CD4-positive, alpha-beta T cell (primary cell): Measurements from ENCODE around the gene NSUN6. TPM values are rescaled to one million over a fixed set of nuclear protein-coding genes. Genes with fewer than 3 reads are reported as not detected.
"Not testable (repeated sequence)": the region's sequence is repeated elsewhere in the genome, so short reads cannot be mapped to it uniquely, and the experiment has no call there.

Source experiments
- ATAC-seq: fragments of 200-7000 bp; cut with Tn5 transposase; one replicate; pipeline ENCODE4 v1.10.0; 2022; ENCODE audit warnings: mild to moderate bottlenecking; ENCODE audit not compliant: poor library complexity
- CTCF ChIA-PET: fragments of 350-600 bp; sonication (Branson Sonifier 250); formaldehyde crosslinking; loops from one replicate; lab custom pipeline; 2021; ENCODE audit warnings: antibody characterized with exemption, inconsistent platforms; lab: Charles Lee
- POLR2A ChIA-PET: fragments of 350-600 bp; sonication (Branson Sonifier 250); formaldehyde crosslinking; loops from one replicate; lab custom pipeline; 2021; ENCODE audit warnings: antibody characterized with exemption, inconsistent platforms; lab: Charles Lee
- DNase-seq, 14 experiments: peaks; one replicate each; pipeline ENCODE4 v3.0.0-alpha.2; 2013 to 2020; ENCODE audit warnings: mixed read lengths in 2 of 14
- H3K27ac ChIP-seq, 2 donors: one replicate each; pipeline versions ENCODE4 v1.5.1 to v1.7.0; 2013; ENCODE audit warnings: low read length in 2 of 2, low read depth in 1 of 2, mild to moderate bottlenecking in 1 of 2
- H3K27me3 ChIP-seq, 2 experiments: 1 replicate in 1 of 2; 2 replicates in 1 of 2; pipeline versions ENCODE4 v1.6.1 to v1.7.0; 2013; ENCODE audit warnings: low read length in 2 of 2, control low read depth in 1 of 2, mild to moderate bottlenecking in 1 of 2, moderate library complexity in 1 of 2; ENCODE audit not compliant: insufficient read depth in 2 of 2, control insufficient read depth in 1 of 2
- H3K36me3 ChIP-seq: one replicate; pipeline ENCODE4 v1.6.1; 2013; ENCODE audit warnings: low read length, control low read depth; ENCODE audit not compliant: insufficient read depth
- H3K4me1 ChIP-seq: one replicate; pipeline ENCODE4 v1.6.1; 2013; ENCODE audit warnings: low read length, control low read depth; ENCODE audit not compliant: insufficient read depth
- H3K4me3 ChIP-seq: one replicate; pipeline ENCODE4 v1.5.1; 2013; ENCODE audit warnings: mild to moderate bottlenecking, low read length, moderate library complexity
- H3K9me3 ChIP-seq, 2 experiments: 1 replicate in 1 of 2; 2 replicates in 1 of 2; pipeline versions ENCODE4 v1.6.1 to v1.7.0; 2013; ENCODE audit warnings: low read length in 2 of 2, mild to moderate bottlenecking in 2 of 2, control low read depth in 1 of 2, moderate library complexity in 1 of 2; ENCODE audit not compliant: control insufficient read depth in 1 of 2, insufficient read depth in 1 of 2
- H3K27ac Mint-ChIP-seq: one replicate; pipeline ENCODE4 v1.8.0; 2020; ENCODE audit warnings: mixed read lengths
- H3K27me3 Mint-ChIP-seq: one replicate; pipeline ENCODE4 v1.8.0; 2021; ENCODE audit warnings: mixed read lengths
- H3K36me3 Mint-ChIP-seq: one replicate; pipeline ENCODE4 v1.8.0; 2021; ENCODE audit warnings: low read depth, mixed read lengths
- H3K4me1 Mint-ChIP-seq: one replicate; pipeline ENCODE4 v1.8.0; 2021; ENCODE audit warnings: low read depth, mixed read lengths
- H3K4me3 Mint-ChIP-seq: one replicate; pipeline ENCODE4 v1.8.0; 2020; ENCODE audit warnings: mild to moderate bottlenecking, mixed read lengths
- H3K9me3 Mint-ChIP-seq: one replicate; pipeline ENCODE4 v1.8.0; 2020; ENCODE audit warnings: mixed read lengths
- CTCF ChIP-seq: fragments of 200-600 bp; IDR thresholded peaks from one replicate; pipeline ENCODE4 v1.8.0; 2022; ENCODE audit warnings: antibody characterized with exemption, mild to moderate bottlenecking
- intact Hi-C, 2 experiments: fragments of 100-400 bp; cut with DNase I in 1 of 2; cut with micrococcal nuclease in 1 of 2; formaldehyde crosslinking; loops; one replicate each; pipeline versions ENCODE4 v1.15.1 to v1.9.0; 2023 to 2025; cut with DNase I, micrococcal nuclease
- total RNA-seq, 174 experiments: library from RNA in 2 of 174; stranded (reverse) in 2 of 174; gene quantifications; one replicate each; pipeline ENCODE4 v1.2.3 and lab custom pipeline; 2021 to 2026

NSUN6 gene
- total RNA-seq, 2 experiments from 2014 or later, result 22.9 to 27.2 TPM

GRCh38 chr10:18647945-18648344, 3.4 kb downstream of the NSUN6 start:
- H3K4me3 ChIP-seq, result no peak overlapping the region
- Mint-ChIP-seq H3K27ac (no peak overlapping the region), H3K4me3 (no peak overlapping the region), H3K4me1 (peaks cover 47% of the 10 kb centered on the region), H3K36me3 (peaks cover 52% of the 10 kb centered on the region), H3K9me3 (no peaks in the 10 kb centered on the region), H3K27me3 (no peaks in the 10 kb centered on the region)
- no peaks in the 10 kb centered on the region for H3K27me3 ChIP-seq
- H3K9me3 ChIP-seq, result no peaks in the 10 kb centered on the region
- H3K27ac ChIP-seq, result no peak overlapping the region
- no peak for TF ChIP-seq CTCF
- intact Hi-C loops, result loop anchor here in 1 of 2 experiments (2.0 kb wide), 1 partner anchor 13 kb away; no protein-coding TSS in a partner anchor
- no peak for DNase-seq
- H3K4me1 ChIP-seq, result peaks cover 15% of the 10 kb centered on the region
- POLR2A ChIA-PET, result interaction anchor here (1.9 to 5.5 kb wide), 2 partner anchors 12 to 20 kb away, joined by 6 to 27 read pairs; partner anchors contain the start of gene ARL5B
- H3K36me3 ChIP-seq, result no peaks in the 10 kb centered on the region
- ATAC-seq, result no peak
- CTCF ChIA-PET, result interaction anchor here (1.3 kb wide), 1 partner anchor 11 kb away, joined by 3 read pairs; the partner anchor contains the start of gene ARL5B

DNA sequence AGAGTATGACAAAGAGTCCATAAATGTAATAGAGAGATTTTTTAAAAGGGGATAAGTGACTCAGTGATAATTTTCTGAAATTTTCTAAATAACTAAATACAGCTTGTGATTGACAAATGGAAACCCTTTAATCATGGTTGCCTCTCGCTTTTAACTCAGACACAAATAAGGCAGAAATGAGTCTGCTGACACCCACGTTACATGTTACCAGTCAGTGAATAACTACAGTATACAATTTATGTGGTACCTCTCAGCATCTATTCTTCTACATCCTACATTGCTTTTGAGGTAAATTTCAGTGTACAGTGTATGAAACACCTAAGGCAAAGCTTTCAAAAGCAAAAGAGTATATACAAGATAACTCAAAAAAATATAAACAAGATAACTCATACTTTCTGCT, 4.2 kb downstream of the NSUN6 start:
- Mint-ChIP-seq H3K9me3 (no peaks in the 10 kb centered on the region), H3K4me3 (no peak overlapping the region), H3K36me3 (peaks cover 52% of the 10 kb centered on the region), H3K4me1 (peaks cover 47% of the 10 kb centered on the region), H3K27ac (no peak overlapping the region), H3K27me3 (no peaks in the 10 kb centered on the region)
- ChIA-PET POLR2A (interaction anchor here (5.5 kb wide), 1 partner anchor 13 kb away, joined by 27 read pairs; the partner anchor contains the start of gene ARL5B), CTCF (no interaction called here)
- Histone ChIP-seq H3K27ac (no peak overlapping the region), H3K4me3 (no peak overlapping the region), H3K27me3 (no peaks in the 10 kb centered on the region), H3K4me1 (peaks cover 15% of the 10 kb centered on the region), H3K36me3 (no peaks in the 10 kb centered on the region), H3K9me3 (no peaks in the 10 kb centered on the region)
- no peak for TF ChIP-seq CTCF
- ATAC-seq, result no peak
- intact Hi-C loops, result loop anchor here in 1 of 2 experiments (2.0 kb wide), 1 partner anchor 14 kb away; no protein-coding TSS in a partner anchor
- no peak for DNase-seq

DNA sequence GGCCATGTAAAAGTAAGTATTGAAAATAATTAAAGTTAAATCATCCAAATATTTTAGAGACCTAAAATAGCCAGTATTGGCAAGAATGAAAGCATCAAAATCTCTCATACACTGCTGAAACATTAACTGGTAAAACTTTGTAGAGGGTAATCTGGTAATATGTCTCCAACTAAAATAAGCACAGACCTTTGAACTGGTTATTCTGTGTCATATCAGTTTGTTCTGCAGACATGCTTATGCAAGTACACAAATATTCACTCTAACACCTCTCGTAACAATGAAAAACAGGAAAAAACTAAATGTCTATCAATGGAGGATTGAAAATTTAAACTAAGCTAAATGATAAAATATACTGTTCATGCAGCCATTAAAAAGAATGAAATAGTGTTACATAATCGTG, 11.7 kb downstream of the NSUN6 start:
- intact Hi-C loops, H3K4me1 ChIP-seq, H3K4me3 ChIP-seq, H3K36me3 ChIP-seq, DNase-seq, H3K27ac Mint-ChIP-seq, H3K4me1 Mint-ChIP-seq, H3K9me3 Mint-ChIP-seq, H3K4me3 Mint-ChIP-seq, H3K27me3 ChIP-seq, ATAC-seq, H3K27ac ChIP-seq, H3K9me3 ChIP-seq, H3K27me3 Mint-ChIP-seq: not testable (repeated sequence)
- CTCF ChIA-PET, result interaction anchor here (0.9 kb wide), 1 partner anchor 15 kb away, joined by 3 read pairs; no protein-coding TSS in a partner anchor
- peaks cover 48% of the 10 kb centered on the region for H3K36me3 Mint-ChIP-seq
- POLR2A ChIA-PET, result interaction anchor here (1.2 kb wide), 1 partner anchor 12 kb away, joined by 3 read pairs; the partner anchor contains the start of gene NSUN6

DNA sequence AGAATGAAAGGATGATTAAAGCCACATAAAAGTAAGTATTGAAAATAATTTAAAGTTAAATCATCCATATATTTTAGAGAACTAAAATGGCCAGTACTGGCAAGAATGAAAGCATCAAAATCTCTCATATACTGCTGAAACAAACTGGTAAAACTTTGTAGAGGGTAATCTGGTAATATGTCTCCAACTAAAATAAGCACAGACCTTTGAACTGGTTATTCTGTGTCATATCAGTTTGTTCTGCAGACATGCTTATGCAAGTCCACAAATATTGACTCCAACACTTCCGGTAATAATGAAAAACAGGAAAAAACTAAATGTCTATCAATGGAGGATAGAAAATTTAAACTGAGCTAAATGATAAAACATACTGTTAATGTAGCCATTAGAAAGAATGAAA, 14.0 kb downstream of the NSUN6 start:
- H3K4me1 Mint-ChIP-seq, H3K4me3 Mint-ChIP-seq, POLR2A ChIA-PET, H3K27ac Mint-ChIP-seq, H3K9me3 Mint-ChIP-seq, H3K27me3 ChIP-seq, H3K27ac ChIP-seq, H3K36me3 ChIP-seq, DNase-seq, H3K4me1 ChIP-seq, intact Hi-C loops, H3K9me3 ChIP-seq, H3K4me3 ChIP-seq, ATAC-seq, H3K27me3 Mint-ChIP-seq: not testable (repeated sequence)
- H3K36me3 Mint-ChIP-seq, result peaks cover 41% of the 10 kb centered on the region
- CTCF ChIA-PET, result interaction anchor here (0.6 kb wide), 1 partner anchor 31 kb away, joined by 5 read pairs; no protein-coding TSS in a partner anchor
